Kidney (tissue), 14 donors: ENCODE results near the gene PPP1CA. TPM values are rescaled to one million over a fixed set of nuclear protein-coding genes. Genes with fewer than 3 reads are reported as not detected.
"Not testable (repeated sequence)": the region's sequence is repeated elsewhere in the genome, so short reads cannot be mapped to it uniquely, and the experiment has no call there.

Experiments used
- DNase-seq, 5 donors: peaks; one replicate each; pipeline ENCODE4 v3.0.0-alpha.2; 2013 to 2020
- FAIRE-seq: peaks from 2 replicates; lab custom pipeline; 2012; peaks lifted over from hg19 to GRCh38; lab: Jason Lieb, UNC
- H3K27ac ChIP-seq, 2 donors: one replicate each; pipeline ENCODE4 v1.7.0; 2013; ENCODE audit warnings: low read depth in 2 of 2, low read length in 2 of 2, inconsistent platforms in 1 of 2
- H3K27me3 ChIP-seq: one replicate; pipeline ENCODE4 v1.7.1; 2013; ENCODE audit warnings: low read length, inconsistent platforms; ENCODE audit not compliant: control insufficient read depth, insufficient read depth
- H3K36me3 ChIP-seq, 3 donors: one replicate each; pipeline versions ENCODE4 v1.7.0 to v1.7.1; 2013; ENCODE audit warnings: low read length in 3 of 3, control low read depth in 1 of 3, inconsistent platforms in 1 of 3; ENCODE audit not compliant: insufficient read depth in 3 of 3, control insufficient read depth in 2 of 3
- H3K4me1 ChIP-seq, 3 donors: one replicate each; pipeline versions ENCODE4 v1.7.0 to v1.7.1; 2013; ENCODE audit warnings: low read length in 3 of 3, inconsistent platforms in 1 of 3, low read depth in 1 of 3; ENCODE audit not compliant: control insufficient read depth in 2 of 3, insufficient read depth in 2 of 3
- H3K4me3 ChIP-seq, 3 donors: one replicate each; pipeline versions ENCODE4 v1.7.0 to v1.8.1; 2013; ENCODE audit warnings: low read length in 3 of 3, control low read depth in 1 of 3, inconsistent platforms in 1 of 3
- H3K9ac ChIP-seq, 3 donors: one replicate each; pipeline versions ENCODE4 v1.7.0 to v1.7.1; 2013; ENCODE audit warnings: low read length in 3 of 3, control low read depth in 1 of 3, inconsistent platforms in 1 of 3
- H3K9me3 ChIP-seq, 3 donors: one replicate each; pipeline versions ENCODE4 v1.7.0 to v1.7.1; 2013; ENCODE audit warnings: low read length in 3 of 3, control low read depth in 1 of 3, inconsistent platforms in 1 of 3; ENCODE audit not compliant: control insufficient read depth in 2 of 3, insufficient read depth in 1 of 3
- CTCF ChIP-seq: IDR thresholded peaks from 3 replicates; pipeline ENCODE4 v1.5.1; 2012; ENCODE audit warnings: mild to moderate bottlenecking, moderate library complexity, borderline replicate concordance; ENCODE audit not compliant: insufficient read depth; ENCODE audit errors: extremely low read depth
- intact Hi-C: fragments of 100-400 bp; cut with DNase I; formaldehyde crosslinking; loops from one replicate; pipeline ENCODE4 v1.11.1; 2022
- polyA plus RNA-seq: library from polyadenylated mRNA; stranded (reverse); fragments of 350-450 nt; fragmentation: Illumina TruSeq; extraction: RNeasy Lipid Tissue Mini Kit (QIAGEN cat#74804); gene quantifications from one replicate; pipeline ENCODE4 v1.2.3, GENCODE V29; 2014; ENCODE audit warnings: low read depth, low replicate concordance; ENCODE audit not compliant: insufficient read depth
- total RNA-seq: library from RNA; stranded (reverse); fragmentation: NEBNext Ultra II Directional; extraction: Animal tissue kit (Norgen Biotek cat#: 25700); gene quantifications from one replicate; pipeline ENCODE4 v1.2.1, GENCODE V29; 2021
- donor health status: control.
- donor health status: control.
- donor health status: control.
- donor health status: control.
- donor health status: control.
- donor health status: DM: yes; HTN: yes; CAD: no.
- donor health status: Normal renal cell carcinoma (clear cell type).

Gene PPP1CA
- total and polyA plus RNA-seq, 2 donors from 2014 or later: 155 to 210 TPM

GRCh38 chr11:67404515-67405195 is 3.0 kb upstream of the PPP1CA start:
- no peak overlapping the region for H3K9ac ChIP-seq
- intact Hi-C loops: no loop called here
- H3K4me3 ChIP-seq: no peak overlapping the region
- no peaks in the 10 kb centered on the region for H3K27me3 ChIP-seq
- H3K9me3 ChIP-seq: no peaks in the 10 kb centered on the region
- H3K27ac ChIP-seq: no peak overlapping the region
- TF ChIP-seq CTCF: no peak
- H3K4me1 ChIP-seq: peaks cover 0 to 11% (median 5%) of the 10 kb centered on the region in 3 donors
- peak in 1 of 5 donors; percentile 80 for DNase-seq
- FAIRE-seq: no peak
- no peaks in the 10 kb centered on the region for H3K36me3 ChIP-seq

- DNase-seq, H3K27ac ChIP-seq, H3K9ac ChIP-seq, H3K27me3 ChIP-seq, intact Hi-C loops, H3K36me3 ChIP-seq, H3K4me3 ChIP-seq, H3K9me3 ChIP-seq, FAIRE-seq: not testable (repeated sequence)
- peaks cover 0 to 15% (median 5%) of the 10 kb centered on the region in 3 donors for H3K4me1 ChIP-seq
Measured at GRCh38 chr11:67403085-67403484, 1.4 kb upstream of the PPP1CA start.

GRCh38 chr11:67402192-67402839 is 658 bp upstream of the PPP1CA start:
- Histone ChIP-seq H3K36me3 (peaks cover 0 to 17% (median 2%) of the 10 kb centered on the region in 3 donors), H3K4me3 (peak overlapping the region; percentile 60 to 70 (median 61)), H3K9ac (peak overlapping the region in 2 of 3 donors; percentile 39 to 65), H3K4me1 (peaks cover 0 to 15% (median 5%) of the 10 kb centered on the region in 3 donors), H3K27ac (peak overlapping the region; percentile 11 to 78)
- H3K27me3 ChIP-seq, FAIRE-seq, intact Hi-C loops, DNase-seq, H3K9me3 ChIP-seq: not testable (repeated sequence)

- Histone ChIP-seq H3K36me3 (peaks cover 0 to 19% (median 2%) of the 10 kb centered on the region in 3 donors), H3K9ac (peak overlapping the region; percentile 13 to 92 (median 90)), H3K4me1 (peaks cover 0 to 15% (median 5%) of the 10 kb centered on the region in 3 donors), H3K4me3 (peak overlapping the region; percentile 5 to 83 (median 71)), H3K27me3 (no peaks in the 10 kb centered on the region), H3K27ac (peak overlapping the region; percentile 74 to 88), H3K9me3 (no peaks in the 10 kb centered on the region)
- TF ChIP-seq CTCF: no peak
- FAIRE-seq: no peak
- no peak for DNase-seq
- intact Hi-C loops: no loop called here
Measured at GRCh38 chr11:67400942-67401494, 640 bp downstream of the PPP1CA start.
